ENCODE data around the gene STPG3. TPM values are rescaled to one million over a fixed set of nuclear protein-coding genes. Genes with fewer than 3 reads are reported as not detected.
"Not testable (repeated sequence)": the region's sequence is repeated elsewhere in the genome, so short reads cannot be mapped to it uniquely, and the experiment has no call there.

The STPG3 gene
- total and polyA plus RNA-seq, 12 donors, result 0.25 to 3.1 (median 0.32) TPM; not detected in 9

DNA sequence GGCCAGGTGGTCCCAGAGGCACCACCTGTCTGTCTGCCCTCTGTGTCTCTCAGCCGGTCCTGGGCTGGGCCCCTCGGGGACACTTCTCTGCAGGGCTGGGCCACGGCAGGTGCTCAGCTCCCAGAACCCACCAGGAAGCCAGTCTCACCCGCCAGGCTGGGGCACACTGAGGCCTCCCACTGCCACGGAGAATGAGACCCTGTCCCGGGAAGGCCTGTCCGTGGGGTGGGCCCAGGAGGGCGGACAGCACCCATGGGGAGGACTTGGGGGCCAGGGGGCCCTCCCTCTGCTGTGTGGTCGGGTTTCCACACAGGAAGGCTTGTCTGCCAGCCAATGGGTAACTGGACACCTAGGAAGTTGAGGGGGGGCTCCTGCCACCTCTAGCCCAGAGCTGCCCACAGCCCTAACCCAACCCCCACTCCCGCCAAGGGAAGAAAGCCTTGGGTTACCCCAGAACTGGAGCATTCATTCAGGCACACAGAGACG, 14.1 kb upstream of the STPG3 start:
- intact Hi-C loops (cut with DNase I), result loop anchor here in 1 of 2 donors (10.0 kb wide), 1 partner anchor 452 kb away; no protein-coding TSS in a partner anchor
- Histone ChIP-seq H3K4me1 (replicated peaks in 1 of 2) (peaks cover 7 to 25% of the 10 kb centered on the region in 2 donors), H3K4me3 (no peak overlapping the region), H3K27ac (no peak overlapping the region), H3K36me3 (replicated peaks in 1 of 2) (peaks cover 0 to under 1% of the 10 kb centered on the region in 2 donors), H3K9me3 (replicated peaks in 1 of 3) (no peaks in the 10 kb centered on the region), H3K27me3 (peaks cover 17% of the 10 kb centered on the region)
- TF ChIP-seq POLR2A (IDR thresholded peaks at IDR 0.05), result no peak
- TF ChIP-seq, protein P1, sequence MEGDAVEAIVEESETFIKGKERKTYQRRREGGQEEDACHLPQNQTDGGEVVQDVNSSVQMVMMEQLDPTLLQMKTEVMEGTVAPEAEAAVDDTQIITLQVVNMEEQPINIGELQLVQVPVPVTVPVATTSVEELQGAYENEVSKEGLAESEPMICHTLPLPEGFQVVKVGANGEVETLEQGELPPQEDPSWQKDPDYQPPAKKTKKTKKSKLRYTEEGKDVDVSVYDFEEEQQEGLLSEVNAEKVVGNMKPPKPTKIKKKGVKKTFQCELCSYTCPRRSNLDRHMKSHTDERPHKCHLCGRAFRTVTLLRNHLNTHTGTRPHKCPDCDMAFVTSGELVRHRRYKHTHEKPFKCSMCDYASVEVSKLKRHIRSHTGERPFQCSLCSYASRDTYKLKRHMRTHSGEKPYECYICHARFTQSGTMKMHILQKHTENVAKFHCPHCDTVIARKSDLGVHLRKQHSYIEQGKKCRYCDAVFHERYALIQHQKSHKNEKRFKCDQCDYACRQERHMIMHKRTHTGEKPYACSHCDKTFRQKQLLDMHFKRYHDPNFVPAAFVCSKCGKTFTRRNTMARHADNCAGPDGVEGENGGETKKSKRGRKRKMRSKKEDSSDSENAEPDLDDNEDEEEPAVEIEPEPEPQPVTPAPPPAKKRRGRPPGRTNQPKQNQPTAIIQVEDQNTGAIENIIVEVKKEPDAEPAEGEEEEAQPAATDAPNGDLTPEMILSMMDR (IDR thresholded peaks at IDR 0.05), result no peak
- WGBS, 4 donors, result 10 to 93% (median 44%) methylated on average over 2 to 11 of the region's 11 CpGs
- DNase-seq, result no peak

DNA sequence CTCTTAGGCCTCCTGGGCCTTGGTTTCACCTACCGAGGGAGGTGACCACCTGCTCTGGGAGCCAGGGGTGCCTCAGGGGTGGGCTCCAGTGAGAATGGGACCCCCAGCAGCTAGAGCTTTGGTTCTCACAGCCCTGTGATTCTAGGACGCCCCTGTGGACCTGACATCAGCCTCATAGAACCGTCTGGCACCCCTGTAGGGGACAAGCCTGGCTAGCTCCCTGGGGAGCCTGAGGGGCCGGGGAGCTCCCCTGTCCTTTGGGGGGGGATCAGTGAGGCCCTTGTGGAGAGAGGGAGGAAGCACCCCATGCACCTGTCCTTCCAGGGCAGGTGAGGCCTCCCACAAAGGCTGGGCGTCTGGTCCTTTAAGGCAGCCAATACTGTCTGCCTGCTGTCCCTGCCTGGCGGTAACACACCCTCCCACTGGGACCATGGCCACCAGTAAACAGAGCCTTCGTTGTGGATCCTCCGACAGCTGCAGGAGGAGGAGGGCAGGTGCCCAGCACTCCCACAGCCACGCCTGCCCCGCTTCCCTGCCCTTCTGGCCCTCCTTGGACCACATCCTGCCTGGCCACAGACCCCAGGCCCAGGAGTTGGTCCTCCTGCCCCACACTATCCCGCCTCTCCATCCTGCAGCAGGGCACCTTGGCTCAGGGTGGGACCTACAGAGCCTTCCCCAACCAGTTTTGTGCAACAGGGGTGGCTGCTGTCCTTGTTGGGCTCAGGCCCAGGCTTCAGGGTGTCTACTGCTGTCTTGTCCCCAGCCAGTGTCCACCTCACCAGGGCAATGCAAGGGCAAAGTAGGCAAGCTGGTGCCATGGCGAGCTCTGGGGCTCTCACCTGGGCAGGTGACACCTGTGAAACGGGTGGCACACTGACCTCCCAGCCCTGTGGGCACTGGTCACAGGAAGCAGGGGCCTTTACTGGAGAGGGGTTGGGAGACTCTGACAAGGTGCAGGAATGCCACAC, 13.0 kb upstream of the STPG3 start:
- Histone ChIP-seq H3K4me3 (no peak overlapping the region), H3K27ac (no peak overlapping the region), H3K4me1 (replicated peaks in 1 of 2) (peaks cover 7 to 36% of the 10 kb centered on the region in 2 donors), H3K27me3 (peaks cover 8% of the 10 kb centered on the region), H3K9me3 (replicated peaks in 1 of 3) (no peaks in the 10 kb centered on the region), H3K36me3 (replicated peaks in 1 of 2) (peaks cover 0 to 11% of the 10 kb centered on the region in 2 donors)
- intact Hi-C loops (cut with DNase I), result loop anchor here in 1 of 2 donors (10.0 kb wide), 1 partner anchor 453 kb away; no protein-coding TSS in a partner anchor
- 69 to 81% (median 80%) methylated on average over 5 to 13 of the region's 13 CpGs for WGBS, 4 donors
- no peak for DNase-seq
- TF ChIP-seq POLR2A (IDR thresholded peaks at IDR 0.05), result no peak
- TF ChIP-seq, protein P1 (IDR thresholded peaks at IDR 0.05), result no peak

DNA sequence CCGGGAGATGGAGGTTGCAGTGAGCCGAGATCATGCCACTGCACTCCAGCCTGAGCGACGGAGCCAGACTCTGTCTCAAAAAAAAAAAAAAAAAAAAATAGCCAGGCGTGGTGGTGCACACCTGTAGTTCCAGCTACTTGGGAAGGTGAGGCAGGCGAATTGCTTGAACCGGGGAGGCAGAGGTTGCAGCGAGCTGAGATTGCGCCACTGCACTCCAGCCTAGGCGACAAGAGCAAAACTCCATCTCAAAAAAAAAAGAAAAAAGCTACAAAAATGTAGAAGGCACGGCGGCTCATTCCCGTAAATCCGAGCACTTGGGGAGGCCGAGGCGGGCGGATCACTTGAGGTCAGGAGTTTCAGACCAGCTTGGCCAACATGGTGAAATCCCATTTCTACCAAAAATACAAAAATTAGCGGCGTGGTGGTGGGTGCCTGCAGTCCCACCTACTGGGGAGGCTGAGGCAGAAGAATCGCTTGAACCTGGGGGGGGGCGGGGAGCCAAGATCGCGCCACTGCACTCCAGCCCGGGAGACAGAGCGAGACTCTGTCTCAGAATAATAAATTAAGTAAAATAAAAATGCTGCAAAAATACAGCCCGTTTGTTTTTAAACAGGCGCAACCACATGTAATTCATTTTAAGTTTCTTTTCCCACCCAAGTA, 11.4 kb upstream of the STPG3 start:
- peaks cover 0 to 18% of the 10 kb centered on the region in 2 donors for H3K36me3 ChIP-seq (replicated peaks in 1 of 2)
- H3K27ac ChIP-seq, result peak overlapping the region; percentile 76 to 97 (median 93)
- H3K4me1 ChIP-seq (replicated peaks in 1 of 2), result peaks cover 7 to 43% of the 10 kb centered on the region in 2 donors
- DNase-seq; H3K9me3 ChIP-seq (replicated peaks in 1 of 3); H3K27me3 ChIP-seq: not testable (repeated sequence)
- peak overlapping the region in 2 of 4 donors; percentile 51 to 81 for H3K4me3 ChIP-seq
- 49 to 55% (median 51%) methylated on average over 25 to 27 of the region's 27 CpGs for WGBS, 4 donors
- intact Hi-C loops (cut with DNase I), result loop anchor here in 1 of 2 donors (10.0 kb wide), 1 partner anchor 455 kb away; no protein-coding TSS in a partner anchor

DNA sequence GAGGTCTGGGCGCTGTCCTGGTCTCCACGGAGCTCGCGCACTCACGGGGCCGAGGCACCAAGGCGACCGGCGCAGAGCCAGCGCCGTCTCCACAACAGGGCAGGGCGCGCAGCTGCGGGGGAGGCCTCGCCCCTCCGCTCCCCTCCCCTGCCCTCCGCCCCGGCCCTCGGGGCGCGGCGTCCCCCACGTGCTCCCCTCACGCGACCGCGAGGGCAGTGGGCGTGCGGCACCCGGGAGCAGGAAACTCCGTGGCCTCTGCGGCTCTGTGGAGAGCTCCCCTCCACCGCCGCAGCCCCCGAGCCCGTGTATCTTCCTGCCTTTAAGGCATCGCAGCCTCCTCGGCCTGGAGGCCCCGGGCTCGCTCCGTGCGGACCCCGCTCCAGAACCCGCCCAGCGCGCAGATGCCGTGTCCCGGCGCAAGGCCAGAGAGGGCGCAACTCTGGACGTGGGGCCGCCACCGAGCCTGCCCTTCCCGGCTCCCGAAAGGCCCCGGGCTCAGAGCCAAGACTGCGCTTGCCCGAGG, 10.7 kb upstream of the STPG3 start:
- Histone ChIP-seq H3K36me3 (replicated peaks in 1 of 2) (peaks cover 0 to 18% of the 10 kb centered on the region in 2 donors), H3K27me3 (no peaks in the 10 kb centered on the region), H3K9me3 (replicated peaks in 1 of 3) (no peaks in the 10 kb centered on the region), H3K4me1 (replicated peaks in 1 of 2) (peaks cover 7 to 43% of the 10 kb centered on the region in 2 donors), H3K4me3 (peak overlapping the region; percentile 25 to 81 (median 49)), H3K27ac (peak overlapping the region; percentile 76 to 97 (median 93))
- DNase-seq, result peak; percentile 72 to 81 (median 76)
- intact Hi-C loops (cut with DNase I), result no loop called here
- TF ChIP-seq, protein P1 (IDR thresholded peaks at IDR 0.05), result peak in 1 of 6 experiments; percentile 6
- peak in 1 of 2 donors; percentile 23 for TF ChIP-seq POLR2A (IDR thresholded peaks at IDR 0.05)
- 0 to 1% (median 0%) methylated on average over 2 to 58 of the region's 58 CpGs for WGBS, 4 donors

Measured in adrenal gland (tissue), 12 donors.